Measurements from ENCODE around the gene C2CD4D.

Gene C2CD4D

DNA sequence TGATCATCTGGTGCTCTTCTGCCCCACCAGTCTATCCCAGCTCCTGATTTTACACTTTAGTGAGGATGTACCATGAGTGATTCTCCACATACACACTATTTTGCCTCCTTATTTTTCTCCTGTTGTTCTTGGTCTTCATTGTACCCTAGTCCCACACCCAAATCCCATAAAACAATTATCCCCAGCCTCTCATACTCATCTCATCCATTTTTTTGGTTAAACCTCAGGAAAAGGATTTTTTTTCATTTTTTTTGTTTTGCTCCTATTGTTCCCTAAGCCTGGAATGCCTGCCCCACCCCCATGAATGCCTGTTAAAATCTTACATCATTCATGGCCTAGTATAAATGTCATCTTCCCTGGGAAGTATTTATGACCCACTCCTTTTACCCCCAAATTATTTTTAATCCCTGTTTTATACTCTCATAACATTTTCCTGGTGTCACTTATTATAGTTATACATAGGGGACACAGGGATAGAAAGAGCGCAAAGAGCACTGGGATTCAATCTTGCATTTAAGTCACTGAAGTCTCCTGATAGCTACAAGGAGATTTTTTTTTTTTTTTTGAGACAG is 29.5 kb downstream of the C2CD4D start:
- no peak for DNase-seq

DNA sequence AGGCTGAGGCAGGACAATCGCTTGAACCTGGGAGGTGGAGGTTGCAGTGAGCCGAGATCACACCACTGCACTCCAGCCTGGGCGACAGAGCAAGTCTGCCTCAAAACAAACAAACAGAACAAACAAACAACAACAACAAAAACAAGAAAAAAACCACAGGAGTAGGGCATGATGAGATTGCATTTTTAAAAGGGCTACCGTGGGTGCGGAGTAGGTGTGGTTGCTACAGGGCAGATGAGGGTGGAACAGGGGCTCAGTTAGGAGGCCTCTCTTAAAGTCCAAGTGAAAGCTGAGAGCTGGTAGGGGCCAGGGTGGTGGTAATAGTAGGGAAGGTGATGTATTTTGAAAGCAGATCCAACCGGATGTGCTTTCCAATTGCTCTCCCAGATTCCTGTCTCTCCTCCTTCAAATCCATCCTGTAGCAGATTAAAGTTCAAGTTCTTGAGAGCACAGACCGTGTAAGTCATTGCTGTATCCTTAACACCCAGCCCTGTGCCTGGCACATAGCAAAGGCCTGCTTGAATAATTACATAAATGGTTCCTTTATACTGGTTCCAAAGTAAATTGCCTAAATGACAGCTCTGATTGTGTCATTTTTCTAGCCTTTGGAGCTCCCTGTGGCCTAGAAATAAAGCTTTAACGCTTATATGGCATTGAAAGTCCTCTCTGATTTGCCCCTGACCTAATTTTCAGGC is 30.2 kb downstream of the C2CD4D start:
- DNase-seq = no peak

DNA sequence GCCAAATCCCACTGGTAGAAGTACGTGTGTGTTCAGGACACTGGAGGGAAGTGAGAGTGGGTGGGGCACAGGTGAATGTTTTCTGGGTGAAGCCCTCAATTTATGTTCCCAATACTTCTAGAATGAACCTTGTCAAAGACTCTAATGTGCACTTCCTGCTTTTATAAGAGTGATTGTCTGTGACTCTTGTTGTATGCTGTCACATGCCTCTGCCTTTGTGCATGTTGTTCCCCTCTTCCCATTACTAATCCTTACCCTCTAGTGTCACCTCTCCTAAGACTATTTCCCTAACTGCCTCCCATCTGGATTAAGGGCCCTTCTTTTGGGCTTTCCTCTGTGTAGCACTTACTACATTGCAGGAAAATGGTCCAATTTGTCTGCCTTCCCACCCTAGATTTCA is 31.9 kb downstream of the C2CD4D start:
- DNase-seq = no peak

DNA sequence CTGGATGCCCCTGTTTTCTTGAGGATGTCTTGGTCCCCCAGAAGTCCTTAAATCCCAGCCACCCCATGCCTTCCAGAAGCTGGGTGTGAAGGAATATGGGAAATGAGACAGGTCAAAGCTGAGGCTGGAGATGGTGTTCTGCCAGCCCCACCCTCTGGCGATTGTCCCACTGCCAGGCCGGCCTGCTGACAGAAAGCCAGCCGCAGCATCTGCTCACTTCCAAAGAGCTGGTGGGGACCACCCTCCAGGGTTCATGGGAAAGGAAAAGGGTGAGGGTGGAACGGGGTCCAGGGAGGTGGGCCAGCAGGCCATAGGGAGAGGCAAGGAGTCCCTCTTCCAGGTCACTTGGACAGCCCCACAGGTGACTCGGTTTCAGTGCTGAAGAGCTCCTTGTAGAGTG is 32.5 kb downstream of the C2CD4D start:
- DNase-seq = no peak

DNA sequence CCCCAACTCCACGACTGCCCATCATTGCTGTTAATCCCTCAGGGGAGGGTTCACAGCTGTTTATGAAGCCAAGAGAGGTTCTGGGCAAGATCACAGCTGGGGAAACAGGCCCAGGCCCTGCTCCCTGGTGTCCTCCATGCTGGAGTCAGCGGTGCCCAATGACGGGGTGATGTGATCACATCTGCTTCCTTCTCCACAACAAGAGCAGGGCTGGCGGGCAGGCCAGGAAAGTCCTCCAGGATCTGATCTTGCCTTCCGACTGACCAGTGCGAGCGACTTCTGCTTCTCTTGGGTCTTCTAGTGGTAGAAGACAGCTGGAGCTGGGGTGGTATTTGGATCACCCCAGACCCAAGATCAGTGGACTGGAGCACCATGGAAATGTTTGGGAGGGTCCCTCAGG is 33.5 kb downstream of the C2CD4D start:
- no peak for DNase-seq

DNA sequence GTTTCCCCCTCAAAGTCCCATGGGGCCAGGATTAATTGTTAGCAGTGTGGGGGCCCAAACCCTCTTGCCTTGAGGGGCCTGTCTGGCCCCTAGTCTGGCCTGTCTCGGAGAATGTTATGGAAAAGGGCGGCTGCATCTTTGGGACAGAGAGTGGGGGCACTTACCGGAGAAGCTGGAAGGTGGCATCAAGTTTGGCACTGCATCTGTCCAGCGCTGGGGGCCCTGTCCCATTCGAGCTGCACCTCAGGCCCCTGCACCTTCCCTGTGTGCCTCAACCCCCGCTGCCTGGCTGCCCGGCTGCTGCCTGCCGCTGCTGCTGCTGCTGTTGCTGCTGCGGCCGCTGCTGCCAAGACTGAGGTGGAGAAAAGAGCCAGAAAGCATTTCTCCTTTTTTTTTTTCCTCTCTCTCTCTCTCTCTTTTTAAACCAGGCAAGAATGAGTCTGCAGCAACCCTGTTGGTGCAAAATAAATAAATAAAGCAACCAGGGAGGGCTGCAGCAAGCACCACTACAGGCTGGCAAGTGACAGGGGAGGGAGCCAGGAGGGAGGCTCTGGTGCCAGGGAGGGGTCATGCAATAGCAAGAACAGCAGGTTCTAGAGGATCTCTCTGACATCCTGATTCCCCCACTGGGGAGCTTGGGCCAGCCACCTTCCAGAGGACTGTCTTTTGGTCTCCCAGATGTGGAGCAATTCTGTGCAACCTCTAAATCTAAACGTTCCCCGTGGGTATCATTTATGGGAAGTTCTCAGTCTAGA is 34.4 kb downstream of the C2CD4D start, which contains the start of gene LINGO4:
TSS of gene LINGO4 (minus strand) at position 354 of the 755 bp plus-strand sequence. CDS start 2,715 bp downstream, outside the sequence.
- DNase-seq = no peak

DNA sequence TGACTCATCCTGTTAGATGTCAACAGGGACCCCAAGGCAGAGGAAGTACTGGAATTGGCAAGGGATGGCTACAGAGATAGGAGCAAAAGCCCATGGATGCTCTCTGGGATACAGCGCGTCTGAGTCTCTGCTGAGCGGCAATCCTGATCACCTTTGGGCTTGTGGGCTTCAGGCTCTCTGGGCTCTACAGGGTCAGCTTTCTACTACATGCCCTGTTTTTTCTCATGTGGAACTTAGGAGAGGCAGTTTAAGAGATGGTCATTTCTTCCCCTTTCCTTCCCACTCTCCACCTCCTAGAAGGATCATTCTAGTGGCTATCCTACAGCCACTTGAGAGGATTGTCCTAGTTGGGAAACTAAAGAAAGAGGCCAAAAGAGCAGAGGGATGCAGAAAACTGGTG is 35.7 kb downstream of the C2CD4D start:
- DNase-seq = no peak

DNA sequence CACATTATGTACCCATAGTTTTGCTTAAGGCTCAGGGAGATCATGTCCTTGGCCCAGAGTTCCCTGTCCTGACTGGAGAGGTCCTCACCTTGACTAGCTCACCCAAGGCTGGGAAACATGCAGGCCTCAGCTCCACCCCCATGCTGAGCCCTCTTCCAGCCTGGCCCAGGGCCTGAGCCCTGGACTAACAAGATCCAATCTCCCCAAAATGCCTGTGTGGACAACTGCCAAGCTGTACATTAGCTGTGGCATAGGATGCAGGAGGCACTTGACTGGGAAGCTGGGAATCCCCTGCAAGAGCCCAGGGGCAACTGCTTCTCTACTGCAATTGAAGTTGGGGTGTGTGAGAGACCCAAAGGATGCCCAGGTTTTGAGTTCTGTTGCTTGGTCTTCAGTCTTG is 36.5 kb downstream of the C2CD4D start:
- no peak for DNase-seq

DNA sequence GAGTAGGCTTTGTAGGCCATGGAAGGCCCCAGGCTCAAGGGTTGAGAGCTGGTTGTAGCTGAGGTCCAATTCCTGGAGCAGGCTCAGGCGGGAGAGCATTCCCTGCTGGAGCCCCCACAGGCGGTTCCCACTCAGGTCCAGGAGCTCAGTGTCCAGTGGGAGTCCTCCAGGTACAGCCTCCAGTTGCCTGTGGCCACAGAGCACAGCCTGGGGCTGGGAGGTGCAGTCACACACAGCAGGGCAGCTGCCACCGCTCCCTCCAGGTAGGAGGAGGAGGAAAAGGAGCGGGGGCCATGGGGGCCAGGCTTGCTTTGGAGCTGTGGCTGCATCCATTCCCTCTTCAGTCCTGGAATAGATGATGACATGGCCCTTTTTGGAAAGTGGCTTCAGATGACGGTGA is 37.2 kb downstream of the C2CD4D start:
- no peak for DNase-seq

DNA sequence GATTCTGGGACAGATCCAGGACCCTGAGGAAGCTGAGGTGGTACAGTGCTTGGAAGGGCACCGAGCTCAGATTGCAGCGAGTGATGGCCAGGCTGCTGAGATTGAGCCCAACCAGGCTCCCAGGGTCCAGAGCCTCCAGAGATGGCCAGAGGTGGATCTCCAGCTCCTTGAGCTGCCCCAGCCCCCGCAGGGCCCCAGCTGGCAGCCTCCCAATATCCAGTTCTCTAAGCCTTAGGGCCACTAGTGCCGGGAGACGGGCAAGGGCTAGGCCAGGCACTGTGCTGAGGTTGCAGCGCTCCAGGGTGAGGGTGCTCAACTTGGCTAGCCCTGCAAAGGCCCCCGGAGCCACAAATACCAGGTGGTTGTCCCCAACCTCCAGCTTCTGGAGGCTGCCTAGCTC is 37.8 kb downstream of the C2CD4D start:
- DNase-seq = no peak

DNA sequence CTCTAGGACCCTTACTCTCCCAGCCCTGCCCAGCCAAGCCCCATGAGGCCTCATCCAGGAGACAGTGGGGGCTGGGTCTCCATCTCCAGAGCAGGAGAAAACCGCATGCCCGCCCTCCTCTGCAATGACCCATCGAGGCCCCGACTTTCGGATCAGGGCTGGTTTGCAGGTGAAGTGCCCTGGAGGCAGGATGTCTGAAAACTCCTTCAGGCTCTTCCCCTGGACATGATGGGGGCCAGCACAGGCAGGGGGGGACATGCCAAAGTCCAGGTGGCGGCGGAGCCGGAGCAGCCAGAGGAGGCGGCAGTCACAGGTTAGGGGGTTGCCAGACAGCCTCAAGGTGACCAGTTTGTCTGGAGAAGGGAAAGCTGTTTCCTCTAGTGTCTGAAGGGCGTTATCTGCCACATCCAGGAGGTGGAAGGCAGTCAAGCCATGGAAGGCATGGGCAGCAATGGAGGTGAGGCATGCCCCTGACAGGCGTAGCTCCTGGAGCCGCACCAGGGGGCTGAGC is 38.3 kb downstream of the C2CD4D start:
- DNase-seq = no peak

DNA sequence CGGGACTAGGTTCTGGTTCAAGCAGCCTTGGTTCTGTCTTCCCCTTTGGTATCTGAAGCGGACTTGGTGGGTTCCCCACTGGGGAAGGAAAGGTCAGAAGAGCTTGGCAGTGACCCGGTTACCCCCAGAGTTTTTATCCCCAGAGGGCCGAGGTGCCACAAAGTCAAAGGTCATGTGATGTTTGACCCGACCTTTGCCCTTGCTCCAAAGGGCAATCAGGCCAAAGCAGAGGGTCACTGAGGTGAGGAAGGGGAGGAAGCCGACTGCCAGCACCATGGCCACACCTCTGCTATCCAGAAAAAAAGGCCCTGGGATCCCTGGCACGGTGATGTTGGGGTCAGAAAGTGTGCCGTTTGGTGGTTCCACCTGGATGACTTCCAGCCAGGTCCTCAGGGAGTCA is 38.8 kb downstream of the C2CD4D start:
- DNase-seq = no peak

DNA sequence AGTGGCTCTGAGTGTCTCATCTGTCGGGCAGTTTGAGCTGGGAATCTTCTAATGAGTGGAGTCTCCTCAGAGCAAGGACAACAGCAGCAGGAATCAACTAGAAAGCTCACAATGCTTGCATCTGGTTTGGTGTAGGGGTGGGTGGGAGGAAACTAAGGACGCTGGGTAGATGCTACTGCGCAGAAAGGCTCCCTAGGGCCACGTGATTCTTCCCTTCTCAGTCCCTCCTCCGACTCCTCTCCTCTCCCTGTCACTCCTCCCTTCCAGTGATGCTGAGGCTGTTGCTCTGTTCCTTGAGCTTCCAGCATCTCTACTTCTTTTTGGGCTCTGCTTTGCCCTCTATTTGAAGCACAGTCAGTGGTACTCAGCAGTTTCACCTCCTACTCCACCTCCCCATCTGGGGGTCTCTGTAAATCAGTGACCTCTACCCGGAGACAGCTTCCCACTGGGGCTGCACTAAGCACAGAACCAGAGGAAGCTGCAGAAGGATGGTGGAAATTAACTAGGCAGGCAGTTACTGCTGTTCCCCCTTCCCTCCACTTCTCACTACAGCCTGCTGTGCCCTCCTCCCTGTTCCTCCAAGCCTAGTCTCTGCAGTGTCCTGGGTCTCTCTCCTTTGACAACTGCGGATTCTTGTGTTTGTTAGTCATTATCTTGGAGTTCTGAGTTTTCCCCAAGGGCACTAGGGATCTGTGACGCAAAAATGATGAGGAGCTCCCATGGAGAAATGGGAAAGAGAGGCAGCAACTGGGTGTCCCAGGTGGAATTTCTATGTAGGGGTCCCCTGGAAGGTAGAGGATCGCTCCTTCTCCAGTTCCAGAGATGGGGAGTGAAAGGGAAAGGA is 40.2 kb downstream of the C2CD4D start:
- no peak for DNase-seq

DNA sequence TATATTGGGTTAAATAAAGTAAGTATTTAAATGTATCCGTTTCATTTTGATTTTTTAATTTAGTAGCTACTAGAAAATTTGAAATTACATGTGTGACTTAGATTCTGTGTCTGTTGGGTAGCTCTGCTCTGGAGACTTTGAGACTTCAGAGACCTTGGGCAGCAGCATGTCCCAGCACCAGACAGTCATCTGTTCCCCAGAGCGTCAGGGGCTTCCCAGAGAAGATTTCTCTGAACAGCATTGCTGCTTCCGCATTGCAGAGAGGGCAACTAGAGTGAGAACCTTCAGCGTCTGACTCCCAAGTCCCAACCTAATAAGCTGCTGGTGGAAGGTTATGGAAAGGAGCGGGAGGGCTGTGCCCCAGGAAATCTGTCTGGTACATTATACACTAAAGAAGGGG is 41.0 kb downstream of the C2CD4D start:
- DNase-seq = no peak

DNA sequence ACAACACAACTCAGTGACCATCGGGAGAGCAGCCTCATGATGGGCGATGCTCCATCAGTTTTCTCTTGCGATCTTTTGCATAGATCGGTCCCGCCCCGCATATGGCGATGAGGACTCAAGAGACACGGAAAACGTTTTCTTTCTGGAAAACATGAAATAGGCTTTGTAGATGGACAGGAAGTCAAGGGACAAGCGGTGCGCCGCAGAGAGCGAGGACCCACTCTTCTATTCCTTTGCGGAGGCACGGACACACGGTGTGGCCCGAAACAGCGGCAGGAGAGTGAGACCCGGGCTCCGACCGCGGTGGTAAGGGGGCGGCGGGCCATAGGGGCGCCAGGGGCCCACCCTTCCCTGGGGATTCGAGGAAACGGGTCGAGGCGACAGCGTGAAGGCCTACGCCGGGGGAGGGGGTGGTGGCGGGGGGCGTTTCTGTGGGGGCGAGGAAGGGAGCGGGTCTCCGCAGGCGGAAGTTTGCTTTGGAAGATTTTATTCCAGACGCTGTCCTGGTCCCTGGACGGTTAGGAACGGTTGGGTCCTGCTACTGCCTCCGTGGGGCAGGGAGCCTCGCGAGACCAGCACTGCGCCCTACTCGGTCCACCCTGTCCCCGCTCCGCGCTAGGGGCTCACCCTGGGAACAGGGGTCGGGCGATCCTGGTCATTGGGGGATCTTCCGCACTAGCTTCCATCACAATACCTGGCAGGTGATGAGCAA is 48.5 kb downstream of the C2CD4D start:
- no peak for DNase-seq

DNA sequence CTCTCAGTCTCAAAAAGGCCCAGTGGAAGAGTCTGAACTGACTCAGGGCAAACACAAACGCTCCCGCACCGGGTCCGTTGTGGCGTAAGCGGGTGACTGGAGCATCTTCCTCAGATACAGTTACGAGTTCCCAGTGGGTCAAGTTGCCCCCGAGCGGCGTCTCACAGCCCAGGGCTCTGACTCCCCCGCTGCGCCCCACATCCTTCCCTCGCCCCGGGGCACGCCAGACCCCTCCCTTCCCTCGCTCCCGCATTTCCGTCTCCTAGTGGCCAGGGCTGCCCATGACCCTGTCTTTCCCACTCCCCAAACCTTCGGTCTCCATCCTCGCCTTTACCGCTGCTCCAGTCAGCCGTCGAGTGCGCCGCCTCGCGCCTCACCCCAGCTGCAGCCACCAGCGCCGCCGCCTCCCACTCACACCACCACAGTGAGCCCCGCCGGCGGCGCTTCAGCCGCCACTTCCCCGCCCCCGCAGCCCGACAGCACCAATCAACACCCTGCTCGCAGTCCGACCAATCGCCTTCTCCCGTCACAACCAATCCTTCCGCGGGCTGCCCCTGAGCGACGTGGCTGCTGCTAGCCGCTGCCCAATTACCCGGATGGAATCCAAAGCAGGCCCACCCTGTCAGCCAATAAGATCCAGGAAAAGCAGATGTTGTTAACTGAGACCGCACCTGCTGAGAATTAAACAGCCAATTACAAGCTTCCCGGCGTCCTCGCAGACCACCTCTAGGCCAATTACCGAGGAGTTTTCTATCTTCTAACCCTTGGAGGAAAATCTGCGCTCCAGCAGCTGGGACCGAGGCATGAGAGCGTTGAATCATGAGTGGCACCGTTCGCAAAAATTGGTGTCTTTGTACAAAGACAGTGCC is 49.3 kb downstream of the C2CD4D start, which contains the start of gene TDRKH:
TSS of gene TDRKH (minus strand) at position 430 of the 869 bp plus-strand sequence. CDS start 7,478 bp downstream, outside the sequence.
- peak; percentile 90 for DNase-seq
